GM12878 (cell line): ENCODE results near the gene ZDHHC7. TPM values are rescaled to one million over a fixed set of nuclear protein-coding genes. Genes with fewer than 3 reads are reported as not detected.

Source experiments
- ATAC-seq: fragments of 200-7000 bp; cut with Tn5 transposase; 3 replicates; pipeline ENCODE4 v1.9.1; 2020; ENCODE audit warnings: mild to moderate bottlenecking, moderate library complexity
- BruUV-seq: library from RNA; stranded (reverse); fragments of 400-500 nt; replicated peaks from 2 replicates; lab custom pipeline; 2021; lab: Mats Ljungman, UMichigan
- CTCF ChIA-PET: fragments of 300-600 bp; sonication (Branson Sonifier 250); formaldehyde crosslinking; extraction: SDS; loops from one replicate; lab custom pipeline; 2021; ENCODE audit warnings: inconsistent platforms; lab: Yijun Ruan, JAX
- POLR2A ChIA-PET: fragments of 350-600 bp; formaldehyde crosslinking; extraction: SDS; loops from one replicate; lab custom pipeline; 2021; ENCODE audit warnings: inconsistent platforms; lab: Charles Lee
- RAD21 ChIA-PET: fragments of 300-600 bp; sonication (Branson Sonifier 250); formaldehyde crosslinking; loops from one replicate; lab custom pipeline; 2023; ENCODE audit warnings: antibody characterized with exemption; ENCODE audit not compliant: unreplicated experiment; lab: Charles Lee
- SMC1A ChIA-PET: fragments of 300-600 bp; sonication (Branson Sonifier 250); formaldehyde crosslinking; loops from one replicate; lab custom pipeline; 2023; ENCODE audit not compliant: unreplicated experiment, uncharacterized antibody; lab: Charles Lee
- DNase-seq: peaks from one replicate; pipeline ENCODE4 v3.0.0-alpha.2; 2011; ENCODE audit warnings: low read depth, low spot score
- FAIRE-seq: peaks from 3 replicates; lab custom pipeline; 2011; peaks lifted over from hg19 to GRCh38; lab: Jason Lieb, UNC
- H2AFZ ChIP-seq: 2 replicates; pipeline ENCODE4 v1.6.0; 2011; ENCODE audit warnings: low read depth, low read length, control low read depth; ENCODE audit not compliant: control insufficient read depth
- H3K27ac ChIP-seq: 2 replicates; pipeline ENCODE4 v1.5.1; 2011; ENCODE audit warnings: control low read depth; ENCODE audit not compliant: control insufficient read depth, insufficient read depth
- H3K27me3 ChIP-seq, 2 experiments: replicated peaks in 1 of 2; 2 replicates each; pipeline versions ENCODE4 v1.6.0 to v1.6.1; 2011; ENCODE audit warnings: low read length in 1 of 2; ENCODE audit not compliant: control insufficient read depth in 2 of 2, insufficient read depth in 2 of 2
- H3K36me3 ChIP-seq, 2 experiments: 2 replicates each; pipeline ENCODE4 v1.5.1; 2011; ENCODE audit warnings: low read length in 1 of 2; ENCODE audit not compliant: control insufficient read depth in 2 of 2, insufficient read depth in 2 of 2
- H3K4me1 ChIP-seq: 2 replicates; pipeline ENCODE4 v1.6.1; 2011; ENCODE audit warnings: mild to moderate bottlenecking, low read length, moderate library complexity, mixed read lengths; ENCODE audit not compliant: control insufficient read depth, insufficient read depth
- H3K4me2 ChIP-seq: 2 replicates; pipeline ENCODE4 v1.6.0; 2011; ENCODE audit warnings: control low read depth; ENCODE audit not compliant: control insufficient read depth, insufficient read depth
- H3K4me3 ChIP-seq: fragments of 200-600 bp; sonication (generic); 2 replicates; pipeline ENCODE4 v1.5.1; 2016
- H3K79me2 ChIP-seq: 2 replicates; pipeline ENCODE4 v1.6.0; 2011; ENCODE audit warnings: low read length; ENCODE audit not compliant: control insufficient read depth, insufficient read depth
- H3K9ac ChIP-seq: 2 replicates; pipeline ENCODE4 v1.8.0; 2011; ENCODE audit warnings: low read length, control low read depth, mixed read lengths; ENCODE audit not compliant: control insufficient read depth, insufficient read depth
- H3K9me3 ChIP-seq: replicated peaks from 3 replicates; pipeline ENCODE4 v1.5.1; 2011; ENCODE audit warnings: mild to moderate bottlenecking, low read length; ENCODE audit not compliant: control insufficient read depth, insufficient read depth
- H4K20me1 ChIP-seq: 2 replicates; pipeline ENCODE4 v1.6.0; 2011; ENCODE audit not compliant: control insufficient read depth, insufficient read depth
- ATF2 ChIP-seq: IDR thresholded peaks from 2 replicates; pipeline ENCODE4 v1.6.1; 2012; ENCODE audit warnings: low read length, inconsistent platforms
- NFYB ChIP-seq: IDR thresholded peaks from 2 replicates; pipeline ENCODE4 v1.6.1; 2011; ENCODE audit warnings: low read depth, mild to moderate bottlenecking, low read length, improper control_type of control experiment, moderate library complexity; ENCODE audit not compliant: insufficient read depth
- TARDBP ChIP-seq: IDR thresholded peaks from 2 replicates; pipeline ENCODE4 v1.6.1; 2016; ENCODE audit warnings: borderline replicate concordance
- USF1 ChIP-seq: IDR thresholded peaks from 2 replicates; pipeline ENCODE4 v1.6.1; 2011; ENCODE audit warnings: borderline replicate concordance, low read depth, mild to moderate bottlenecking, moderate library complexity, mixed read lengths, low read length; ENCODE audit not compliant: insufficient read depth; ENCODE audit errors: extremely low read length
- WGBS: methylation state at CpG from one replicate; pipeline ENCODE4 v1.1.6; 2016; ENCODE audit warnings: low lambda C conversion rate; ENCODE audit not compliant: insufficient replicate concordance, insufficient coverage; ENCODE audit errors: missing lambda C conversion rate; 5-methylcytosine and 5-hydroxymethylcytosine counted together
- in situ Hi-C: fragments of 300-500 bp; cut with MboI; formaldehyde crosslinking; loops from 9 replicates; pipeline ENCODE4 v1.14.3; 2018; ENCODE audit warnings: mixed read lengths
- intact Hi-C: fragments of 100-400 bp; cut with micrococcal nuclease; formaldehyde crosslinking; loops from one replicate; pipeline ENCODE4 v1.14.2; 2022; ENCODE audit not compliant: unreplicated experiment
- polyA plus RNA-seq, 11 experiments: library from polyadenylated mRNA; depleted of rRNA in 4 of 11; unstranded in 6 of 11; stranded (reverse) in 5 of 11; fragments of >200 nt; fragmentation: Nextera tagmentation in 4 of 11; fragmentation: Illumina TruSeq in 1 of 11; extraction: Ambion mirVana in 4 of 11; extraction: Trizol in 1 of 11; gene quantifications; 1 replicate in 1 of 11; 2 replicates in 10 of 11; pipeline versions ENCODE4 v1.2.1 to v1.2.3, GENCODE V29; 2011 to 2016; ENCODE audit warnings: inconsistent platforms in 2 of 11, missing spikeins in 2 of 11, low read depth in 1 of 11
- total RNA-seq, 4 experiments: library from RNA; depleted of rRNA in 3 of 4; stranded (reverse); fragments of >200 nt in 3 of 4; fragmentation: Illumina TruSeq in 1 of 4; extraction: Trizol in 1 of 4; gene quantifications; 2 replicates each; pipeline versions ENCODE4 v1.2.1 to v1.2.3, GENCODE V29; 2013 to 2021

ZDHHC7 gene
- total and polyA plus RNA-seq, 10 of the 15 experiments (the other 5 are each of a cell fraction or from before 2014, with no cell fraction given), result 0.87 to 26.0 (median 20.0) TPM

GRCh38 chr16:84957792-84958191 is 53.5 kb downstream of the ZDHHC7 start:
- no peak for FAIRE-seq
- CTCF ChIA-PET, result interaction anchor here (1.6 kb wide), 1 partner anchor 13 kb away, joined by 6 read pairs; no protein-coding TSS in a partner anchor
- Histone ChIP-seq H3K9ac (no peak overlapping the region), H4K20me1 (no peaks in the 10 kb centered on the region), H3K36me3 (no peaks in the 10 kb centered on the region), H3K27me3 (no peaks in the 10 kb centered on the region), H3K4me1 (no peaks in the 10 kb centered on the region), H3K79me2 (no peaks in the 10 kb centered on the region), H3K4me3 (no peak overlapping the region), H3K4me2 (no peak overlapping the region), H3K9me3 (no peaks in the 10 kb centered on the region; the same call in 2 of the 3 replicates), H3K27ac (no peak overlapping the region), H2AFZ (no peak overlapping the region)
- intact Hi-C loops (no loop called here), in situ Hi-C loops (loop anchor here (25.0 kb wide), 2 partner anchors 320 to 445 kb away; partner anchors contain the start of genes KLHL36 and MEAK7)
- DNase-seq, result no peak
- RAD21 ChIA-PET, result interaction anchor here (1.4 kb wide), 1 partner anchor 13 kb away, joined by 4 read pairs; no protein-coding TSS in a partner anchor
- SMC1A ChIA-PET, result interaction anchor here (1.1 kb wide), 1 partner anchor 13 kb away, joined by 3 read pairs; no protein-coding TSS in a partner anchor
- POLR2A ChIA-PET, result no interaction called here
- BruUV-seq, result no TSS peak
- WGBS, result 31% methylated on average over 1 of the region's 1 CpG
- no peak for ATAC-seq
- TF ChIP-seq ATF2 (no peak), TARDBP (no peak), NFYB (0 out of 2 replicates have a peak, but pooled peaks have one; percentile 5), USF1 (peak; percentile 55)
